GM12878 (cell line): ENCODE measurements around the gene TNFSF9. TPM values are rescaled to one million over a fixed set of nuclear protein-coding genes. Genes with fewer than 3 reads are reported as not detected.

ENCODE experiments used
- BCL11A ChIP-seq: IDR thresholded peaks from 2 replicates; pipeline ENCODE4 v1.6.1; 2011; ENCODE audit warnings: low read depth, low read length
- CHD2 ChIP-seq: IDR thresholded peaks from 2 replicates; pipeline ENCODE4 v1.6.1; 2011; ENCODE audit warnings: low read depth, low read length, improper control_type of control experiment, borderline replicate concordance
- CHD4 ChIP-seq: fragments of 200-600 bp; sonication (generic); IDR thresholded peaks from 2 replicates; pipeline ENCODE4 v1.6.1; 2016; ENCODE audit warnings: mild to moderate bottlenecking
- GATAD2B ChIP-seq: fragments of 450-650 bp; conservative IDR thresholded peaks from 2 replicates; pipeline ENCODE4 v1.6.1; 2017; ENCODE audit warnings: low read depth, mild to moderate bottlenecking, moderate library complexity
- IKZF2 ChIP-seq, 2 experiments: fragments of 450-650 bp; IDR thresholded peaks; 2 replicates each; pipeline ENCODE4 v1.6.1; 2017; ENCODE audit warnings: mild to moderate bottlenecking in 2 of 2, moderate library complexity in 2 of 2
- KLF5 ChIP-seq: fragments of 450-650 bp; IDR thresholded peaks from 2 replicates; pipeline ENCODE4 v1.6.1; 2014; ENCODE audit warnings: mild to moderate bottlenecking; ENCODE audit not compliant: partially characterized antibody
- MTA2 ChIP-seq: fragments of 450-650 bp; IDR thresholded peaks from 2 replicates; pipeline ENCODE4 v1.6.1; 2016; ENCODE audit warnings: low read depth, mild to moderate bottlenecking, moderate library complexity
- NKRF ChIP-seq: fragments of 450-650 bp; conservative IDR thresholded peaks from 2 replicates; pipeline ENCODE4 v1.6.1; 2017; ENCODE audit warnings: mild to moderate bottlenecking, moderate library complexity
- POLR2A ChIP-seq: IDR thresholded peaks from 2 replicates; pipeline ENCODE4 v1.6.1; 2011; ENCODE audit warnings: low read depth, mild to moderate bottlenecking, low read length
- RB1 ChIP-seq: fragments of 450-650 bp; formaldehyde crosslinking; IDR thresholded peaks from 2 replicates; pipeline ENCODE4 v1.6.1; 2017; ENCODE audit warnings: mild to moderate bottlenecking, borderline replicate concordance
- RFX5 ChIP-seq: IDR thresholded peaks from 2 replicates; pipeline ENCODE4 v1.6.1; 2011; ENCODE audit warnings: low read depth, low read length, improper control_type of control experiment
- SKIL ChIP-seq: fragments of 450-650 bp; IDR thresholded peaks from 2 replicates; pipeline ENCODE4 v1.6.1; 2017; ENCODE audit warnings: mild to moderate bottlenecking, low read depth, inconsistent platforms; ENCODE audit not compliant: poor library complexity, severe bottlenecking
- SUPT20H ChIP-seq: IDR thresholded peaks from 2 replicates; pipeline ENCODE4 v1.6.1; 2011; ENCODE audit warnings: low read depth, mild to moderate bottlenecking, low read length, moderate library complexity, borderline replicate concordance; ENCODE audit not compliant: control insufficient read depth
- USF1 ChIP-seq: IDR thresholded peaks from 2 replicates; pipeline ENCODE4 v1.6.1; 2011; ENCODE audit warnings: borderline replicate concordance, low read depth, mild to moderate bottlenecking, moderate library complexity, mixed read lengths, low read length; ENCODE audit not compliant: insufficient read depth; ENCODE audit errors: extremely low read length
- ZBTB11 ChIP-seq: fragments of 450-650 bp; formaldehyde crosslinking; IDR thresholded peaks from 2 replicates; pipeline ENCODE4 v1.5.0; 2022; ENCODE audit warnings: mild to moderate bottlenecking, missing genetic modification characterization
- ZBTB4 ChIP-seq: fragments of 450-650 bp; formaldehyde crosslinking; IDR thresholded peaks from 2 replicates; pipeline ENCODE4 v1.4.0; 2022; ENCODE audit warnings: mild to moderate bottlenecking, moderate library complexity
- ZNF274 ChIP-seq: IDR thresholded peaks from one replicate; pipeline ENCODE4 v1.8.0; 2011; ENCODE audit not compliant: insufficient read length, insufficient read depth
- ZNF622 ChIP-seq: fragments of 450-650 bp; IDR thresholded peaks from 2 replicates; pipeline ENCODE4 v1.6.1; 2017; ENCODE audit warnings: mild to moderate bottlenecking, inconsistent platforms
- polyA plus RNA-seq, 11 experiments: library from polyadenylated mRNA; depleted of rRNA in 4 of 11; unstranded in 6 of 11; stranded (reverse) in 5 of 11; fragments of >200 nt; fragmentation: Nextera tagmentation in 4 of 11; fragmentation: Illumina TruSeq in 1 of 11; extraction: Ambion mirVana in 4 of 11; extraction: Trizol in 1 of 11; gene quantifications; 1 replicate in 1 of 11; 2 replicates in 10 of 11; pipeline versions ENCODE4 v1.2.1 to v1.2.3, GENCODE V29; 2011 to 2016; ENCODE audit warnings: inconsistent platforms in 2 of 11, missing spikeins in 2 of 11, low read depth in 1 of 11
- total RNA-seq, 4 experiments: library from RNA; depleted of rRNA in 3 of 4; stranded (reverse); fragments of >200 nt in 3 of 4; fragmentation: Illumina TruSeq in 1 of 4; extraction: Trizol in 1 of 4; gene quantifications; 2 replicates each; pipeline versions ENCODE4 v1.2.1 to v1.2.3, GENCODE V29; 2013 to 2021

The TNFSF9 gene
- total and polyA plus RNA-seq, 10 of the 15 experiments (the other 5 are each of a cell fraction or from before 2014, with no cell fraction given) = 6.2 to 75.3 (median 22.1) TPM

GRCh38 chr19:6516659-6517291 is 14.1 kb upstream of the TNFSF9 start (continued):
- TF ChIP-seq NKRF (no peak; the same call in none of the 2 replicates), SUPT20H (no peak), SKIL (no peak), RB1 (no peak; the same call in 1 of the 2 replicates), MTA2 (peak; percentile 70; the same call in 1 of the 2 replicates), ZNF274 (no peak), GATAD2B (peak; percentile 81), ZBTB4 (CRISPR knock-in tag) (0 out of 2 replicates have a peak, but pooled peaks have one; percentile 14), CHD2 (peak; percentile 28; the same call in 1 of the 2 replicates), CHD4 (no peak), IKZF2 (IDR thresholded peaks at IDR 0.05) (peak; percentile 94 to 96), RFX5 (no peak), USF1 (no peak), KLF5 (peak; percentile 28), ZBTB11 (no peak), BCL11A (0 out of 2 replicates have a peak, but pooled peaks have one; percentile 7), ZNF622 (no peak), POLR2A (peak; percentile 63; the same call in 1 of the 2 replicates)
